Vagina (tissue), 2 donors: ENCODE measurements around the gene CARD9.

Experiments
- CTCF ChIP-seq, 3 experiments: fragments of 450-650 bp in 2 of 3; fragments of 200-600 bp in 1 of 3; sonication (generic) in 1 of 3; IDR thresholded peaks; one replicate each; pipeline ENCODE4 v1.5.1; 2017 to 2019; ENCODE audit warnings: antibody characterized with exemption in 3 of 3, mild to moderate bottlenecking in 2 of 3, moderate library complexity in 2 of 3
- POLR2A ChIP-seq, 2 donors: fragments of 450-650 bp; IDR thresholded peaks; one replicate each; pipeline ENCODE4 v1.6.1; 2017; ENCODE audit warnings: antibody characterized with exemption in 2 of 2, mild to moderate bottlenecking in 2 of 2, moderate library complexity in 2 of 2

DNA sequence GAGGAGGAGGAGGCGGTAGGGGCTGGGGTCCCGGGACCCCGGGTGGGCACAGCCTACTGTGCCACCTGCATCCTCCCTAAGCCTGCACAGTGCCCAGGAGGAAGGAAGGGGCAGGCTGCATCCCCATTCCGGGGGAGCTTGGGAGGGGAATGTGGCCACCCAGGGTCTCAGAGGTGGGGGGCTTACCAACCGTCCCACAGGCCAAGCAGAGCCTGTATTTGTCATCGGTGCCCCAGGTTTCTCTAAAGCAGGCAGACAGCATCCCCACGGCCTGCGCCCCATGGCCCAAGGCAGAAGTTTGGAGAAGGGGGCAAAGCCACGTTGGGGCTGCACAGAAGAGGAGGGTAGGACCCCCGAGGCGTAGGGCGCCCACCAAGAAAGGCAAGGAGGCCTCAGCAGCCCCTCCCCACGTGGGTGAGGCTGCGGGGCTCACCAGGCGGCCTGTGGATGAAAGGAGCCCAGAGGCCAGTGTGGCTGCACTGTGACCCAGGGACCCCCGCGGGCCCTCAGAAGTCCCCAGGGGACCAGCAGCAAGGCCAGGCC is 46.6 kb downstream of the CARD9 start:
- TF ChIP-seq CTCF (IDR thresholded peaks at IDR 0.05) (no peak), POLR2A (IDR thresholded peaks at IDR 0.05) (no peak)
